GM21717 (cell line): ENCODE measurements around the gene ELOVL1.

Source experiments
- ATAC-seq: cut with Tn5 transposase; IDR thresholded peaks from one replicate; pipeline ENCODE4 v1.9.1; 2021; ENCODE audit warnings: mild to moderate bottlenecking, moderate library complexity; ENCODE audit not compliant: unreplicated experiment

ELOVL1 gene

DNA sequence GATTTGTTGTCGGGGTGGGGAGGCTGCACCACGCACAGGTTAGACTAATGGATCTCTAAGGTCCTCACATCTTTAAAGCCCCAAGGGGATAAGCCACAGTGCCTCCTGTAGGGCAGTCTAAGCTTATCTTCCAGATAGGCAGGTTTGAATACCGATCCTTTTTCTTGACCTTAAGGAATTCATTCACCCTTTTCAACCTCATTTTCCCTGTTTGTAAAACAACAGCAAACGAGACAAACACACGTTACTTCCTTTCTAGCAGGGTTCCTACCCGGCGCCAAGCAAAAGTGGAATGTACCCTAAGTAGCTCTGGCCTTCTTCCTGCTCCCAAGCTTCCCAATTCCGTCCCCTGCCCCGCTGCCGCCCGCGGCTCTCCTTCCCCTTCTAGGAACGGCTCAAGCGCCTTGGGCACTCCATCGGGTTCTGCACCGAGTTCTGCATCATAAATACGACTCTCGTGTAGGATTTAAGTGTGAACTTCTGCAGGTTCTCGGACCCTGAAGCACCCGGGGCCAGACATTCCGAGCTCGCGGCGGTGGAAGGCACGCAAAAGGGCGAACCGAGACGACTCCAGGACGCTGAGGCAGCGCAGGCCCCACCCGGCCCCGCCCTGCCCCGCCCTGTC lies 9.6 kb downstream of the ELOVL1 start:
- ATAC-seq, result no peak

DNA sequence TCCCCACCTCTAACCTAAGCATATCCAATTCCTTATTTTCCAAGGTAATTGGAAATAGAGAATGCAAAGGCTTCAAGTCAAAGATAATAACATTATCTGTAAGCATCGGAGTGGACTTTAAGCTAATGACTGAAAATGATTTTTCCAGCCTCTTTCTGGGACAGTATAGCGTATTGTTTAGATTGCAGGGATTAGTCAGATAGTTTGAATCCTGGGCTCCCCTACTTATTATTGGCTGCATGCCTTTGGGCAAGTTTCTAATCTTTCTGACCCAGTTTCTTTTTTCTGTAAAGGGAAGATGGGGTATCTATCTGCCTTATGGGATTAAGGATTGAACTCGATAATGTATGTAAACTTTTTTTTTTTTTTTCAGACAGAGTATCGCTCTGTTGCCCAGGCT lies 10.6 kb downstream of the ELOVL1 start:
- no peak for ATAC-seq

DNA sequence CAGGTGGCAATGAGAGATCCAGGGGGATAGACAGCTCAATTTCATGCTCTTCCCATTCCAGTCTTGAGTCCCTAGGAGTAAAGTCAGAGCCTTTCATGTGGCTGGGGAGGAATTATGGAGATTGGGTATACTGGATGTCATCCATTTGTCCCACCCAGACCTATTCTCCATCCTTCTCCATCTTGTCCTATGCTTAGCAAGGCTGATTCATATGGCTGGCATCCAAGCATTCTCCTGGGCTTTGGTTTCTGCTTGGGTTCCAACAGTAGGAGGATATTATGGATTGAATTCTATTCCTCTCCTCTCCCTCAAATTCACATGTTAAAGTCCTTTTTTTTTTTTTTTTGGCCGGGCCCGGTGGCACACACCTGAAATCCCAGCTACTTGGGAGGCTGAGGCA lies 12.9 kb downstream of the ELOVL1 start:
- ATAC-seq, result no peak

DNA sequence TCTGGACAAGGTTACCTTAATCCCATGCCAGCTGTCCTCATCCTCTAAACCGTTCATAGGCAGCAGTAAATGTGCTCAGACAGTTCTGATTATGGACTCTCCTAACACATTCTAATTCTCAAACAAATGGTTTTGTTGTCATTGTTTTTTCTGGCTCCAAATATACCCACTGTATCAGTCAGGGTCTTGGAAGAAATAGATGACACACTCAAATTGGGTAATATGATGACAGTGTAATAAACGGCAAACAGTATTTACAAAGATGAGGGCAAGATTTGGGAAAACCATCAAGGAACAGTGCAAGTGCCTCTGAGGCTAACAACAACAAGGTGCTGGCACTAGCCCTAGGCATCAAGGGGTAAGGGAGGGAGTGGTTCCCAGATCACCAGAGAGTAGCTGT lies 13.3 kb downstream of the ELOVL1 start:
- ATAC-seq, result no peak

DNA sequence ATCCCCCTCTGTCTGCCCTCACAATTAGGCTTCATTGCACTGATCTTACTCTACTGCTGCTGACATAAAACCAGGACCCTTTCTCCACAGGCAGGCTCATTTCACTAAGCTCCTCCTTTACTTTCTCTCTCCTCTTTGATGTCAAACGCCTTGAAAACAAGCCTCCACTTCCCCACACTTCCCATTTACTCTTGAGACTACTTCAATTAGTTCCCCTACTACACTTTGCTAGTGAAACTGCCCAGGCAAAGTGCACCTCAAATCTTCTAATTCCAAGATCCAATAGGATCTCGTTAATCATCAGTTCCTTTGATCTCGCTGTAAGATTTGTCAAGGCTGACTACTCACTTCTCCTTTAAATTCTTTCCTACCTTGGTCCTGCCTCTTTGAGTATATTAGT lies 14.9 kb downstream of the ELOVL1 start:
- no peak for ATAC-seq

DNA sequence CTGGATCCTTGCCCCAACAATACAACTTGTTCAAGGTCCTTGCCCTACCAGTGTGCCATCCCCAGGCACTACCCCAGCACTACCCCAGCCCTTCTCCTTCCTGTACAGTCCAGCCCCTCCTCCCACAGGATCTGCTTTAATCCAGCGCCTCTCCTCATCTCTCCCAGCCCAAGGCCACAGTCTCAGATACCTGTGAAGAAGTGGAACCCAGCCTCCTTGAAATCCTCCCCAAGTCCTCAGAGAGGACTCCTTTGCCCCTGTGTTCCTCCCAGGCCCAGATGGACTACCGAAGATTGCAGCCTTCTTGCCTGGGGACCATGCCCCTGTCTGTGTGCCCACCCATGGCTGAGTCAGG lies 15.5 kb downstream of the ELOVL1 start:
- no peak for ATAC-seq

DNA sequence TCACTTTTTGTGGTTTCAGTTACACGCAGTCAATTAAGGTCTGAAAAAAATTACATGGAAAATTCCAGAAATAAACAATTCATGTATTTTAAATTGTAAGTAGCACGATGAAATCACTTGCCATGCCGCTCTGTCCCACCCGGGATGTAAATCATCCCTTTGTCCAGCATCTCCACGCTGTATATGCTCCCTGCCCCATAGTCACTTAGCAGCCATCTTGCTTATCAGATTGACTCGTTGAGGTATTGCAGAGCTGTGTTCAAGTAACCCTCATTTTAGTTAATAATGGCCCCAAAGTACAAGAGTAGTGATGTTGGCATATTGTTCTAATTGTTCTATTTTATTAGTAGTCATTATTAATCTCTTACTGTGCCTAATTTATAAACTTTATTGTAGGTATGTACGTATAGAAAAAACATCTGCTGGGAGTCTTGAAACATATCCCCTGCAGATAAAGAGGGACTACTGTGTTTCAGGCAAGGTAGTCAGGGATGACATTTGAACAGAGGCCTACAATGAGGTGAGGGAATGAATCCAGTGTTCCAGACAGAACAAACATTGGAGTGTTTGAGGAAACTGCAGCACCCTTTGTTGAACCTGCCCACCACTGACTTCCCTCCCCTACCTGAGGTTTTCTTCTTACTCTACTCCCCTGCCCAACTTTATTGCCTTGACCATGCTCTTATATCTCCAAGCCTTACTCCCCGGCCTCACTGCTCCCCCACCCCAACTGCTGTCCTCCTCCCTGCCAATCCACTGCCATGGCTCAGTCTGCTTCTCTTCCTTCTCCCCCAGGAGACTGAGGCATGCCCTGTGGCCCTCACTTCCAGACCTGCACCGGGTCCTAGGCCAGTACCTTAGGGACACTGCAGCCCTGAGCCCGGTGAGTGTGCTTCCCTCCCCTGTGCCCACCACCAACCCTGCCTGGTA lies 16.1 kb downstream of the ELOVL1 start:
- ATAC-seq, result no peak

DNA sequence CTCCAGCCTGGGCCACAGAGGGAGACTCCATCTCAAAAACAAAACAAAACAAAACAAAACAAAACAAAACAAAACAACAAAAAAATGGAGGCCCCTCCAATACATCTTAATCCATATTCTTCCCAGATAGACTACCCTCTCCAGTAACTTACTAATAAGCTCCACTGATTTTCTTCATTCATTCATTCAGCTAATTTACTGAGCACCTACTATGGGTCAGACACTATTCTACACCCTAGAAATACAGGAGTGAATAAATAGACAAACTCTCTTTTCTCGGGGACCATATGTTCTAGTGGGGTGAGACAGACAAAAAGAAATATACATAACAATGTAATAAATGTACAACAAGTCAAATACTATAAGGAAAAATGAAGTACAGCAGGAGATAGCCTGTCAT lies 16.8 kb downstream of the ELOVL1 start:
- no peak for ATAC-seq

DNA sequence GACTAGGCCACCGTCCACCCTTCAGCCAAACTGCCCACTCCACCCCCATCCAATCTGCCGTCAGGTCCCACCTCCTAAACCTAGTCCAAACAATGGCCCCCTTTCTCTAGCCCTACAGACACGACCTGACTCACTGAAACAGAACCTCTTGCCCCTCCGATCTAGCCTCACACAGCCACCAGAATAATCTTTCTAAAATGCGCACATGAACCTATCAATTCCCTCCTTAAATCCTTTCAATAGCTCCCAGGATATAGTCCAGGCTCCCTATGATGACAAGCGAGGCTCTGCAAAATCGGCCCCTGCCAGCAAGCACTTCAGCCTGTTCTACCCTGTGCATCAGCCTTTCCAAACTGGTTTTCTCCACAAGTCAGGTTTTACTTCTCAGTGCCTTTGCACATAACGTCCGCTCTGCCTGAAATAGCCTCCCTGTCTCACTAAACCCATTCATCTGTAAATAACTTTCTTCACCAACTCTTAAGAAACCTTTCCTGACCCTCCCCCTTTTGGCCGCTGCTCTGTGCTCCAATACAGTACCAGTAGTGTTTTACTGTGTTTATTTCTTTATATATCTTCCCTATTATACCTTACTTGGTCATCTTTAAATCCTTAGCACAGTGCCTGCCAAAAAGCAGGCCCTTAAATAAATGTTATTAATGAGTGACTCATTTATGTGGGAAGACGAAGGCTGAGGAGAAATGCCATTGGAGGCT lies 18.1 kb downstream of the ELOVL1 start:
- ATAC-seq, result no peak

DNA sequence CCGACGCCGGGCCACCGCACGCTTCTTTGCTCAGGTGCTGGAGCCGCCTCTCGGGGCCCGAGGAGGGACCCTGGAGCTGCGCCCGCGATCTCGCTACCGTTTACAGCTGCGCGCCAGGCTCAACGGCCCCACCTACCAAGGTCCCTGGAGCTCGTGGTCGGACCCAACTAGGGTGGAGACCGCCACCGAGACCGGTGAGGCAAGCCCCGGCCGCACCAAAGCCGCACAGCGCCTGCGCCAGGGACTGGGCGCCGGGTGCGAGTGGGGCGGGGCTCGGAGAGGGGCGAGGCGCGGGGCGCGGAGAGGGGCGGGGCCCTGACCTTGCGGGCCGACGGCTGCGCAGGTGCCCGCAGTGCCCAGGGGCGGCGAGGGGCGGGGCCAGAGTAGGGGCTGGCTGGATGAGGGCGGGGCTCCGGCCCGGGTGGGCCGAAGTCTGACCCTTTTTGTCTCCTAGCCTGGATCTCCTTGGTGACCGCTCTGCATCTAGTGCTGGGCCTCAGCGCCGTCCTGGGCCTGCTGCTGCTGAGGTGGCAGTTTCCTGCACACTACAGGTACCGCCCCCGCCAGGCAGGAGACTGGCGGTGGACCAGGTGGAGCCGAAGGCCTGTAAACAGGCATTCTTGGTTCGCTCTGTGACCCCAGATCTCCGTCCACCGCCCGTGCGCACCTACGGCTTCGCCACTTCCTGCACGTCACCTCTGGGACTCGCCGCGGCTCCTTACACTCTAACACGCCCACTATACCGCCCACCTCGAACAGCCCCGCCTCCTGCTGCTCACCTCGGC lies 18.8 kb downstream of the ELOVL1 start:
- no peak for ATAC-seq

DNA sequence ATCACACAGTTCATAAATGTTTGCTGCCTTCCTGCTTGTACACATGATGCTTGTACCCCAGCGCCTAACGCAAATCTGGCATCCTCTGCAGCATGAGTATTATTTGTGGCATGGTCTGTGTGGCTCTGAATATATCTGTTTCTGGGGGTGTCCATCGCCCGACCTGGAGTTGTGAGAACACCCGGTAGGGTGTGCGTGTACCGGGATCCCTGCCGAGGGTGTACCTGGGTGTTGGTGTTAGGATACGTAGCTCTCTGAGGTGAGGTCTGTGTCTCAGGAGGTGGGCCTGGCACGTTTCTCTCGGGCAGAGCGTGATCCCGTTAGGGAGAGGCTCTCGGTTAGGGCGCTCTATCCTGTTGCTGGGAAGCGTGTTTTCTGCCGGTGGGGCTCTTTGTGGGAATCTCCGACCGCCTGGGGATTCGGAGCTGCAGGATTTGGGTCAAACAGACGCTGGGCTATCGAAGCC lies 19.4 kb downstream of the ELOVL1 start:
- ATAC-seq, result no peak

DNA sequence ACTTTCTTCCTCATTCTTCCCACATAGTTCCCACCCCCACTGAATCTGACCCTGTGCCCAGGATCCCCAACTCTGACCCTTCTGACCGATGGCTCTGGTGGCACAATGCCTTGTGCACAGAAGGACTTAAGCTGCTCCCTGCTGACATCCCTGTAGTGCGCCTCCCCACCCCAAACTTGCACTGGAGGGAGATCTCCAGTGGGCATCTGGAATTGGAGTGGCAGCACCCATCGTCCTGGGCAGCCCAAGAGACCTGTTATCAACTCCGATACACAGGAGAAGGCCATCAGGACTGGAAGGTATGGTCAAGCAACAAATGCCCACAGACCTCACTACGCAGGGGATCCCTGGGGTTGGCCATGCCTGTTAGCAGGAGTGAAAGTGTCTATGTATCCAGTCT lies 21.2 kb downstream of the ELOVL1 start:
- no peak for ATAC-seq

DNA sequence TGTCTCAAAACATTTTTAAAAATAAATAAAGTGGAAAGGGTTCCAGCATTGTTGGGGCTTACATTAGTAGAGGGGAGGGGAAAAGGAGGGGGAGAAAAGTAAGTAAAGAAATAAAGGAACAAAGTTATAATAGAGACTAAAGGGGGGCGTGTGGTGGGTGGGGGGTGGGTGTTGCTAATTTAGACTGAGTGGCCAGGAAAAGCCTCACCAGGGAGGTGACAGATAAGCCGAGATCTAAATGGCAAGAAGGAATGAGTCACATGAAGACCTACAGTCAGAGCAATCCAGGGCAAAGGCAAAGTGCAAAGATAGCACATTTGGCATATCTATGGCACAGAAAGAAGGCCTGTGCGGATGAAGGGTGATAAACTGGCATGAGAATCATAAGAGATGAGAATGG lies 22.7 kb downstream of the ELOVL1 start:
- ATAC-seq, result no peak

DNA sequence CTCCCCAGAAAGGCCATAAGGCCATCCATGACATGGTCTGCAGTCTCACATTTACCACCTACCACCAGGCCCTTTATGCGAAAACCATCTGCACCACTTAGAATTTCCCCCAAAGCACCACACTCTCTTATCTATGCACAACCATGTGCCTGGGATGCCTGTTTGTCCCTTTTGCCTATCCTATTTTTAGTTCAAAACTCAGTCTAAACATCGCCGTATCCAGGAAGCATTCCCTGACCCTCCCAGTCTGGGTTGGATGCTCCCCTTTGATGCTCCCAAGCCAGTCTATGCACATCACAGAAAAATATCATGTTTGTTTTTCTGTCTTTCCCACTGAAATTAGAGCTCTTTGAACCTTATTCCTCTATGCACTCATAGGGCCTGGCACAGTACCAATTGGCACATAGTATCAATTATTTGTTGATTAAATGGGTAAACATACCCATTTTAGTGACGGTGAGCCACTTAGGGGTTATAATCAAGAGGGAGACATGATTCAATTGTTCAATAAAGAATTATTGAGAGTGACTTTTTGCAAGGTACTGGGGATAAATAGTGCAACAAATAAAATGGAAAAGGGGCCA lies 23.5 kb downstream of the ELOVL1 start:
- ATAC-seq, result no peak

DNA sequence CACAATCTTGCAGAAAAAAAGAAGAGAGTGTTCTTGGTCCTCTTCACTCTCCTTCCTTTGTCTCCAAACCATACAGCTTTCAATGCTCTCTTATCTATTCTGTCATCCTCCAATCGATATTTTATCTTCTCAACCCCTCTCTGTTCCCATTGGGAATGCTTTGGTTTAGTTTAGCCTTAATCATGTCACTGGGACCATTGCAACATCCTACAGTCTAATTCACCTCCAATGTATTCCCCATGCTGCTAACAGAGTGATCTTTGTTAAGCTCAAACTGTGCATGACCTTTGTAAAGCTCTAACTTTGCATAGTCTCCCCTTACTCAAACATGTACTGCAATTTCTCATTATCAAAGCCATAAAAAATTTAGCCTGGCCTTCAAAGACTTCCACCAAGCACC lies 27.3 kb downstream of the ELOVL1 start:
- no peak for ATAC-seq

DNA sequence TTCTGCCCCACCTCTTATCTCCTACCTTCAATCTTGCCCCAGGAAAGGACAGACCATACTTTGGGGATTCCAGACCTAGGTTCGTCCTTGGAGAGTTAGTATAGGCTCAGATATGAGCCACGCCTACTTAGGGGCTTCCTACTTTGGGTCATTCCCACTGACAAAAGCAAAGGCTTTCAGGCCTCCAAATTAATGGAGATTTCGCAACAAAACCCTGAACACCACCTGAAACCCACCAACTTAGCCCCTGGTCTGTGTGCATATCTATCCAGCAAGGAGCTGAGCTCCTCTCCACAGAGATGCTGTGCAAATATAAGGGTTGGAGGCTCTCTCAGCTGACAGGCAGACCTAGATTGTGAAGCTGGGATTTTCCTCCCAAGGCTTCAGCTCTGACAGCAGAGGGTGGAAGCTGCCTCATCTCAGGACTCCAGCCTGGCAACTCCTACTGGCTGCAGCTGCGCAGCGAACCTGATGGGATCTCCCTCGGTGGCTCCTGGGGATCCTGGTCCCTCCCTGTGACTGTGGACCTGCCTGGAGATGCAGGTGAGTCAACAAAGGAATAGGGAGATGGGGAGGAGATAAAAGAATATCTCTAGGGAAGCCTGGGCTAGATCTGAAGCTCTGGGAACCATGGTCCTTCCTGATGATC lies 28.1 kb downstream of the ELOVL1 start:
- no peak for ATAC-seq

DNA sequence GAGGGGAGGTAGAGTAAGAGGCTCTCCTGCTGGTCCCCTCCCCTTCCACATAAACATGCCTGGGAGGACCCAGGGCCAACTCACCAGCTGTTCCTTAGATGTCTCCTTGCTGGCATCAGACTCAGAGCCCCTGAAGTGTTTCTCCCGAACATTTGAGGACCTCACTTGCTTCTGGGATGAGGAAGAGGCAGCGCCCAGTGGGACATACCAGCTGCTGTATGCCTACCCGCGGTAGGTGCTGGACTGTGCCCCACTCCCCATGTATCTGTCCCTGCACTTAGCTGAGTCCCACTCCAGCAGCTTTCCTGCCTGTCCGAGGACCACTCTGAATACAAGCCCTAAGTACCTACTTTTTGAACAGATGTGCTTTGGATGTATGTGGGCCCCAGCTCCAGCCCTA lies 29.8 kb downstream of the ELOVL1 start:
- no peak for ATAC-seq

DNA sequence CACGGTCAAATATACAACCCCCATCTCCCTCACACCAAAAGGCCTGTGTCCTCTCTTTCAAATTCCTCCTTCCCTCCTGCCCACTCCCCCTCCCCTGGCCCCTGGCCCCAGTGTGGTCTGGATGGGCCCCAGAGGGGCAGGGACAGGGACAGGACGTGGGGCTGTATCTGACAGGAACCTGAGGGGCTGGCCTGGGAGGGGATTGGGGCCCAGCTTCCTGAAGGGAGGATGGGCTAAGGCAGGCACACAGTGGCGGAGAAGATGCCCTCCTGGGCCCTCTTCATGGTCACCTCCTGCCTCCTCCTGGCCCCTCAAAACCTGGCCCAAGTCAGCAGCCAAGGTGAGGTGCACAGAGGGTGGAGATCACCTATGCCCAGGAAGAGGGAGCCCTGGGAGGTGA lies 30.2 kb downstream of the ELOVL1 start, which contains the start of gene MPL:
MPL (plus strand) TSS at position 231 of the 400 bp plus-strand sequence; CDS start at position 262, 31 bp downstream.
- no peak for ATAC-seq

DNA sequence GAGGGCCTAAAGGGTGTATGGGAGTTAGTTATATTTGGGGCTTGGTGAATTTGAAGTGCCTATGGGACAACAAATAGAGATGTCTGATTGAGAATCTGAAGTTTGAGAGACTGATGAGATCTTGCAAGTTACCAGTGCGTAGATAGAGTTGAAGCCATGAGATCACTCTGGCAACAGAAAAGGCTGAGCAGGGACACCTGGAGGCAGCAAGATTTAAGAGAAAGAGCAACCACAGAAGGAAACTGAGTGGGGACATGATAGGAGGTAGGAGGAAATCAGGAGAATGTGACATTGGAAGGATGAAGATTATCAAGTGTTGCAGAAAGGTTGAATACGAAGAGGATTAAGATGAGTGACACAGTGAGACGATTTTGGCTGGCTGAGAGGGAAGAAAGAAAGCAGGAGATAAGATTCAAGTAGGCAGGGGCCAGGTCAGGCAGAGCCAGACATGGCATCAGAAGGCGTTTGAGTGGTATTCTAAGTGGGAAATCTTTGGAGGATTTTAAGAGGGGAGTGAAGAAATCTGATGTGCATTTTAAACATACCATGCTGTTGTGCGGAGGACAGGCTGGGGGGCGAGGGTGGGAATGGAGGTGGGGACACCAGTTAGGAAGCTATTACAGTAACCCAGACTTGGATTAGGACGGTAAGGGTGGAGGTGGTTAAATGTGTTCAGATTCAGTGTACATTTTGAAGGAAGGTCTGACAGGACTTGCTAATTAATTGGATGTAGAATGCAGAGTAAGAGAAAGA lies 33.2 kb downstream of the ELOVL1 start:
- no peak for ATAC-seq
